DLD1 (cell line): ENCODE results near the gene NOXA1.
"Not testable (repeated sequence)": the region's sequence is repeated elsewhere in the genome, so short reads cannot be mapped to it uniquely, and the experiment has no call there.

Source experiments
- in situ Hi-C: cut with HindIII; loops from 2 replicates; pipeline ENCODE4 v1.10.0; 2017; ENCODE audit warnings: low sequenced_read_pairs

Gene NOXA1

GRCh38 chr9:137462986-137463930 lies 40.1 kb downstream of the NOXA1 start:
- in situ Hi-C loops, result no loop called here

GRCh38 chr9:137463931-137464290 lies 40.7 kb downstream of the NOXA1 start:
- in situ Hi-C loops, result no loop called here

GRCh38 chr9:137464291-137464999 lies 41.3 kb downstream of the NOXA1 start:
- in situ Hi-C loops, result no loop called here

GRCh38 chr9:137465000-137465719 lies 42.0 kb downstream of the NOXA1 start:
- in situ Hi-C loops, result no loop called here

- in situ Hi-C loops, result no loop called here
Measured at GRCh38 chr9:137465720-137466388, 42.7 kb downstream of the NOXA1 start.

- in situ Hi-C loops, result not testable (repeated sequence)
Measured at GRCh38 chr9:137466389-137467085, 43.3 kb downstream of the NOXA1 start.

- in situ Hi-C loops, result no loop called here
Measured at GRCh38 chr9:137467161-137467581, 44.0 kb downstream of the NOXA1 start.

- in situ Hi-C loops, result no loop called here
Measured at GRCh38 chr9:137467896-137468295, 44.7 kb downstream of the NOXA1 start.

GRCh38 chr9:137470785-137471184 lies 47.6 kb downstream of the NOXA1 start:
- in situ Hi-C loops, result no loop called here

- in situ Hi-C loops, result no loop called here
Measured at GRCh38 chr9:137474271-137474670, 51.1 kb downstream of the NOXA1 start.

- in situ Hi-C loops, result no loop called here
Measured at GRCh38 chr9:137475666-137476065, 52.5 kb downstream of the NOXA1 start.

GRCh38 chr9:137476856-137477255 lies 53.7 kb downstream of the NOXA1 start:
- in situ Hi-C loops, result no loop called here

GRCh38 chr9:137477778-137478612 lies 54.8 kb downstream of the NOXA1 start:
- in situ Hi-C loops, result no loop called here

- in situ Hi-C loops, result no loop called here
Measured at GRCh38 chr9:137478613-137478961, 55.4 kb downstream of the NOXA1 start.

- in situ Hi-C loops, result no loop called here
Measured at GRCh38 chr9:137478962-137479861, 56.0 kb downstream of the NOXA1 start.

GRCh38 chr9:137479892-137480685 lies 56.9 kb downstream of the NOXA1 start:
- in situ Hi-C loops, result no loop called here
